Glomerular endothelial cell (primary cell): ENCODE results near the gene RPH3AL. TPM values are rescaled to one million over a fixed set of nuclear protein-coding genes. Genes with fewer than 3 reads are reported as not detected.
"Not testable (repeated sequence)": the region's sequence is repeated elsewhere in the genome, so short reads cannot be mapped to it uniquely, and the experiment has no call there.

Source experiments
- DNase-seq: peaks from one replicate; pipeline ENCODE4 v3.0.0-alpha.2; 2011; ENCODE audit warnings: low read depth, low spot score; ENCODE audit errors: extremely low read depth
- total RNA-seq: library from RNA; depleted of rRNA; stranded (reverse); fragments of >200 nt; gene quantifications from 2 replicates; pipeline ENCODE4 v1.2.3, GENCODE V29; 2015

The RPH3AL gene
- total RNA-seq, 1 donor from 2014 or later = 18.7 TPM

- DNase-seq = no peak
Observed at GRCh38 chr17:246226-246625, 106.4 kb downstream of the RPH3AL start.

GRCh38 chr17:245611-246010, 107.0 kb downstream of the RPH3AL start:
- DNase-seq = no peak

- no peak for DNase-seq
Observed at GRCh38 chr17:245020-245419, 107.6 kb downstream of the RPH3AL start.

- not testable (repeated sequence) for DNase-seq
Observed at GRCh38 chr17:243924-244323, 108.7 kb downstream of the RPH3AL start.

- no peak for DNase-seq
Observed at GRCh38 chr17:238964-239259, 113.7 kb downstream of the RPH3AL start.

GRCh38 chr17:238071-238963, 114.3 kb downstream of the RPH3AL start:
- DNase-seq = no peak

- DNase-seq = no peak
Observed at GRCh38 chr17:237406-237955, 115.1 kb downstream of the RPH3AL start.

GRCh38 chr17:236641-237405, 115.8 kb downstream of the RPH3AL start:
- no peak for DNase-seq

GRCh38 chr17:235831-236640, 116.6 kb downstream of the RPH3AL start:
- DNase-seq = no peak

GRCh38 chr17:234994-235830, 117.4 kb downstream of the RPH3AL start:
- DNase-seq = not testable (repeated sequence)

GRCh38 chr17:234163-234993, 118.2 kb downstream of the RPH3AL start:
- DNase-seq = not testable (repeated sequence)

- no peak for DNase-seq
Observed at GRCh38 chr17:233473-233941, 119.1 kb downstream of the RPH3AL start.

- no peak for DNase-seq
Observed at GRCh38 chr17:231966-232807, 120.4 kb downstream of the RPH3AL start.

GRCh38 chr17:231191-231965, 121.2 kb downstream of the RPH3AL start:
- no peak for DNase-seq

GRCh38 chr17:230395-230770, 122.2 kb downstream of the RPH3AL start:
- no peak for DNase-seq

GRCh38 chr17:229709-230394, 122.8 kb downstream of the RPH3AL start:
- DNase-seq = no peak
